HG02885 (cell line): ENCODE measurements around the gene TBCK.

ENCODE experiments used
- ATAC-seq: cut with Tn5 transposase; IDR thresholded peaks from one replicate; pipeline ENCODE4 v1.9.1; 2021; ENCODE audit warnings: mild to moderate bottlenecking; ENCODE audit not compliant: unreplicated experiment, poor library complexity

Gene TBCK

GRCh38 chr4:106058921-106059320 is 257.1 kb downstream of the TBCK start:
- no peak for ATAC-seq

GRCh38 chr4:106056914-106057313 is 259.1 kb downstream of the TBCK start:
- ATAC-seq, result peak; percentile 45

DNA sequence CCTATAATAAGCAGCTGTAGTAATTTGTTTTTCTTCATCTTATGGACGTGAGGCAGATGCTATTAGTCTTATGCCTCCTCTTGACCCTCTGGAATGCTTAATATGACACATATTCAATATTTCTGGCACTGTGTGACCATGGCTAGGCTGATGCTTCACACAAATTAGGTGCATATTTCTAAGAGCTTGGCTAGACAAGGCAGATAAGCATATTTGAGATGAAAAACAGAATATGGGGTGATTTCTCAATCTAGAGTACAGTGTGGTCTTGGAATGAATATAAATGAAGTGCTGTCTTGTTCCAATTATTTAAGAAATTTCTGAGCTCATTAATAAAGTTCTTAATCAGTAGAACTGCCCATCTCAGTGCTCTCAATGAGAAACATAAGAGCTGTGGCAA is 264.5 kb downstream of the TBCK start:
- no peak for ATAC-seq

DNA sequence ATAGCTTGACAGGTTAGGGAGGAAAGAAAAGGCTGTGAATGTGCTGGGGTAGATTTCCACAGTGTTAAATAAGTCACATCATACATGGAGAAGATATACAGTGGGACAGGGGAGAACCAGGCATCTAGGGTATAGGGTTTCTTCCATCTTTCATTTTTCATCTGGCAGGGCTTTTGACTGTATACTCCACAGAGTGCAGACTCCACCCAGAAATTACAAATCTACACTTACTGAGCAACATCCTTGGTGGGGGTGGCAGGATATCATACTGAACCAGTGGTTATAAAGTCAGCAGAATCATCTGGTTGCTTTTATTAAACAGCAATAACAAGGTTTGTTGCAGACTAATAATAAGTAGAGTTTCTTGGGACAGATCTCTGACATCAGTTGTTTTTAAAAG is 266.5 kb downstream of the TBCK start:
- no peak for ATAC-seq

DNA sequence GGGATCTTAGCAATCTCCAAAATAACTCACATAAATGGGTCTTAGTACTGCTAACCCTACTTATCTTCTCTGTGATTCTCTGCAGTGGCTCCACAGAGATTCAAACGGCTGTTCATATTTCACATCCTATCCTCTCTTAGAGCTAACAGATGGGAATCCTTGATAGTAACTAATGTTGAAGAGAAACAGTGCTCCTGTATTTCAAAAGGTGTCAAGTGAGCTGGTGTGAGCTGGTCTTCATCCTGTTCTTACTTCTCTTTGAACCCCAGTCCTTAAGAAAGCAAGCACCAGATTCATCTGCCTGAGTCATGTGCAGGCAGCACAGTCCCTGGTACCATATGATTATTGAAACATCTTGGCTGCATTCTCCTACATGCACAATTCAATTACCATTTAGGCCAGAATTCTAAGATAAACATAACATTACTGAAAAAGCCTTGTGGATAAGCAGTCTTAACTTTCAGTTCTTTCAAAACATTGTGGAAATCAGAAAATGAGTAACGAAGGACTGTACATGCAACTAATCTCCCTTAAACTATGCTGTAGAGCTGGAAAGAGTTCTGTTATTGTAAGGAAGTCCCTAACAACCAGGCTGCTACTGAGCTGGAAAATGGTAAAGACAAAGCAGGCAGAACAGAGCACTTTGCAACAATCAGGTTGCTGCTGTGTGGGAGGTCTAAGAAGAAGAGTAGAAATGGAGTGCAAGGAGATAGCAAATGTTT is 267.6 kb downstream of the TBCK start:
- ATAC-seq, result no peak

GRCh38 chr4:106046083-106046482 is 269.9 kb downstream of the TBCK start:
- no peak for ATAC-seq

- no peak for ATAC-seq
Measured at GRCh38 chr4:106041294-106042002, 274.6 kb downstream of the TBCK start.

GRCh38 chr4:106039796-106040195 is 276.2 kb downstream of the TBCK start:
- no peak for ATAC-seq

DNA sequence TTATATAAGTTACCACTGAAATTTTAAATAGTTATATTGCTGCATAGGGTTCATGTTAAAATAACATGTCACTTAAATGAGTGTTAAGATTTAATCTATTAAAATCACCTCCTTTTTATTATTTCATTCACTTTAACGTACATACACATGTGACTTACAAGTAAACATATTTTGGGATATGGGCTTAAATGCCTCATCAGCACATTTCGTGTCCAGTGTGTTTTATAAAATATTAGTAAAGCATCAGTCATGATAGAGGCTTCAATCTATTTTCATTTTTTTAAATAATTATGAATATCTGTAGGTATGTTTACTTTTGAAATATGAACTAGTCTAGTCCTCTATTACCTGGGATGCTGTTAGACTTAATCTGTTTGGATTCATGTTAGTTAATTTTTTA is 277.1 kb downstream of the TBCK start:
- no peak for ATAC-seq

- no peak for ATAC-seq
Measured at GRCh38 chr4:106038012-106038411, 278.0 kb downstream of the TBCK start.

DNA sequence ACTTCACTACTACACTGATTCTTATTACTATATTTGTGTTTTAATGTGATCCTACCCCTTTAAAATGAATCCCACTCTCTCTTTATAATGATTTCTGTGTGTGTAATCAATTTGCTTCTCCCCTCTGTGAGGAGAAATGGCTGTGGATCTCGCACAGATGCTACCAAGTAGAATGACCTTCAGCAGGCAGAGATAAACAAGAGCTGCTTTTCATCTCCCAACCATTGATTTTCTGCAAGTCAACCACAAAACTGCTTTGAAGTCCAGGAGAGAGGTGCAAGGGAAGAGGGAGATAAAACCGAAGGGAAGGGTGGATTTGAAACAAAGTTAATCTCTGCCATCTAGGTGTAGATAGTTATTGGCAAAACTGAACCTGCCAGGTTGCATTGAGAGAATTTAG is 279.2 kb downstream of the TBCK start:
- no peak for ATAC-seq

GRCh38 chr4:106036334-106036733 is 279.7 kb downstream of the TBCK start:
- ATAC-seq, result no peak

DNA sequence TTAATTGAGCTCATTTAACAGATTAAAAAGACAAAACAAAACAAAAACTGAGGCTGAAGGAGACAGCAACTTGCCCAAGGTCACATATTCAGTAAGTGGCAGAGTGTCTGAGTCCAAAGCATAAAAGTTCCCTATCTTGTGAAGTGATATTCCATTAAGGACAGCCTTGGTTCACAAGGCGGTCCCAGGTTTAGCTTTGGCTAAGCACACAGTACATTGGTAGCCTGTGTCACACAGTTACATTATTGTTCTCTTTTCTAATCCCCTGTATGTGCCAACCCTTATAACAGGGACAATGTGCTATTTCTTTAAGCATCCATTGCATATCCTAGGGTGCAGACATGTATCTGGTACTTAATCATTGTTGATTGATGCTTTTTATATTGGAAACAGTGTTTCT is 280.8 kb downstream of the TBCK start:
- ATAC-seq, result no peak

GRCh38 chr4:106034751-106035150 is 281.3 kb downstream of the TBCK start:
- no peak for ATAC-seq

GRCh38 chr4:106034220-106034619 is 281.8 kb downstream of the TBCK start:
- ATAC-seq, result no peak

DNA sequence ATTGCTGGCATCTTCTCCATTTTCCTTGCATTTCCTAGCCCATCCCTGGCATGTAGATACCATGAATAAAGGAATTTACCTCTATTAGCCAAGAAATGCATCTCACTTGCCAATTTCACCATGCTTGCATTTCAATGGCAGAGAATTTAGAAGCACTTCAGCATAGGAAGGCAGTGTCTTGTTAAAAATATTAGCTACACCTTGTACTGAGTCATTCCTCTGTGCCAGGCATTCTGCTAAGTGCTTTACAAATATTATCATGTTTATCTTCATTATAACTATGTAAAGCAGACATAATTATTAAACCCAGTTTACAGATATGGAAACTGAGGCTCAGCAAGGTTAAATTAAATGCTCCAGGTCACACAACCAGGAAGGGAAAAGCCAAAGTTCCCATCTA is 282.5 kb downstream of the TBCK start:
- no peak for ATAC-seq

- ATAC-seq, result no peak
Measured at GRCh38 chr4:106032851-106033286, 283.1 kb downstream of the TBCK start.

- no peak for ATAC-seq
Measured at GRCh38 chr4:106022454-106022853, 293.6 kb downstream of the TBCK start.

- no peak for ATAC-seq
Measured at GRCh38 chr4:106021737-106022410, 294.1 kb downstream of the TBCK start.

- no peak for ATAC-seq
Measured at GRCh38 chr4:106019771-106020170, 296.2 kb downstream of the TBCK start.

GRCh38 chr4:106017975-106018374 is 298.0 kb downstream of the TBCK start:
- no peak for ATAC-seq
